Breast epithelium (tissue), 3 donors: ENCODE data around the gene ASB18.

Experiments used
- POLR2A ChIP-seq: fragments of 450-650 bp; IDR thresholded peaks from one replicate; pipeline ENCODE4 v1.6.1; 2016; ENCODE audit warnings: antibody characterized with exemption, mild to moderate bottlenecking, moderate library complexity
- TF ChIP-seq, protein P1 (sequence below), 3 donors: fragments of 450-650 bp; IDR thresholded peaks; one replicate each; pipeline ENCODE4 v1.5.1; 2016 to 2017; ENCODE audit warnings: antibody characterized with exemption in 3 of 3, mild to moderate bottlenecking in 3 of 3, moderate library complexity in 3 of 3

DNA sequence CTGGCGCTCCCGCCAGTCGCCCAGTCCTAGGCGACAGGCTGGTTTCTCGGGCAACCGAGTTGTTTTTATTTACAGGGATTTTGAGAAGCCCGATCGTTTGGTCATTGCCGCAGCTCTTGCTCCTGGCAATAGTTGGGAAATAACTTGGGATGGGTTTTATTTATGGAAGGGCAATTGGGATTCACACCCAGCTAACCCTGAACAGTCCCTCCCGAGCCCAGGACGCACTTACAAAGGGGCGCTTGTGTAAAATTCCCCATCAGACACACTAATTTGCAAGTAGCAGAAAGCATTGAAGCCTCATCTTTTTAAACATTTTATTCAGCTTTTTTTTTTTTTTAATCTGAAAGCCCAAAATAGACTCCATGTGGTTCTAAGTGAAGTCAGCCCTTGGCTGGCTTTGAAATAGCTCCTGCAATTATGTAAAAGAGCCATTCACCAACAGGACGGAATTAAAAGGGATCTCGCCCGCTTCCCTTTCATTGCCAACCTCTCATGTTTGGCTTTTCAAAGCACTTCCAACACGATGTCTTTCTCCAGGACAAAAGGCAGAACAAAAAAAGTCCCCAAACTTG, 92.4 kb downstream of the ASB18 start:
- no peak for TF ChIP-seq POLR2A
- TF ChIP-seq, protein P1, sequence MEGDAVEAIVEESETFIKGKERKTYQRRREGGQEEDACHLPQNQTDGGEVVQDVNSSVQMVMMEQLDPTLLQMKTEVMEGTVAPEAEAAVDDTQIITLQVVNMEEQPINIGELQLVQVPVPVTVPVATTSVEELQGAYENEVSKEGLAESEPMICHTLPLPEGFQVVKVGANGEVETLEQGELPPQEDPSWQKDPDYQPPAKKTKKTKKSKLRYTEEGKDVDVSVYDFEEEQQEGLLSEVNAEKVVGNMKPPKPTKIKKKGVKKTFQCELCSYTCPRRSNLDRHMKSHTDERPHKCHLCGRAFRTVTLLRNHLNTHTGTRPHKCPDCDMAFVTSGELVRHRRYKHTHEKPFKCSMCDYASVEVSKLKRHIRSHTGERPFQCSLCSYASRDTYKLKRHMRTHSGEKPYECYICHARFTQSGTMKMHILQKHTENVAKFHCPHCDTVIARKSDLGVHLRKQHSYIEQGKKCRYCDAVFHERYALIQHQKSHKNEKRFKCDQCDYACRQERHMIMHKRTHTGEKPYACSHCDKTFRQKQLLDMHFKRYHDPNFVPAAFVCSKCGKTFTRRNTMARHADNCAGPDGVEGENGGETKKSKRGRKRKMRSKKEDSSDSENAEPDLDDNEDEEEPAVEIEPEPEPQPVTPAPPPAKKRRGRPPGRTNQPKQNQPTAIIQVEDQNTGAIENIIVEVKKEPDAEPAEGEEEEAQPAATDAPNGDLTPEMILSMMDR (IDR thresholded peaks at IDR 0.05), result no peak
